ENCODE results near the gene CIP2A.

The CIP2A gene

DNA sequence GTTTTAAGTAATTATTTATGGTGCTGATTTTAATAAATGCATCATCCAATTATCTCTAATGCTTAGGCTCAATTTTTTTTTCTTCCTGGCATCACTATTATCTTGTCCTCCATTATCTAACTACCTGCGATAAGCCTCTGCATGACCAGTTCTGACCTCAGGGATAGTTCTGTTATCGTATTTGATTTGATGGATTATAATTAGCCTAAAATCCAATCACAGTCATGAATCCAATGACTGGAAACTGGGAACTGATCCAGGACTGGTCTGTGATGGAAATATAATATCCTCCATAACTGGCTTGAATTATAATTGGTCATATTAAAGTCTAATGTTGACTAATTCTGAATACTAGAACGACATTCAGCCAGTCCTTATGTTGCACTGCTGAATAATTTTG lies 80.0 kb downstream of the CIP2A start:
- no peak for DNase-seq

DNA sequence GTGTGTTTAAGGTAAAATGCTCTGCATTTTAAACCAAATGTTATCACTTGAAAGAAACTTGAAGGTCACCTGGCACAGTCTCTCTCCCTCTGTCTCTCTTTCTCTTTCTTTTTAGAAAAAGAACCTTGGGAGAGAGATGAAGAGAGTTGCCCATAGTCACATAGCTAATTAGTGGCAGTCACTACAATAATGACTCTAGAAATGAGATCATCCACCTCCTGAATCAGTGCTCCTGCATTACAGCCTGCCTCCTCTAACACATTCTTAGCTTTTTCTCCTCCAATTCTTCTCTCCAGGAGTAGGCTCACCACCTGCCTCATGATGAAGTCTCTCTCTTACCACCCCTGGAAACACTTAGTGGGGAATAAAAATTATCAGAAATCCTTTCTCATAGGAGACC lies 81.3 kb downstream of the CIP2A start:
- no peak for DNase-seq

DNA sequence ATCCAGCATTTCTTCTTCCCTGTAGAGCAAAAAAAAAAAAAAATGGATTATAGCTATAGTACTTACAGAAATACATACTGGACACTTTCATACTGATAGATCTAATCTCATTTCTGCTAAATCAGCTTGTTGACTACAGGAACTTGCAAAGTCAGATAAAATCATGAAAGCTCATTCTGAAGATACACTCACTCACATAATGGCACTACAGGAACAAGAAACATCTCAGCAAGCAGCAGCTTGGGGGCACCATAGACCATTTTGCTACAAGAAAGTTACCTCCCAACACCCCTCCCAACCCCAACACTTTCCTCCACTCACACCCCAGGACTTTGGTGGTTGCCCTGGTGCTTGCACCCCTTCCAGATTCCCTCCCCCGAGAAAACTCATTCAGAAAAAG lies 83.4 kb downstream of the CIP2A start:
- DNase-seq, result no peak

DNA sequence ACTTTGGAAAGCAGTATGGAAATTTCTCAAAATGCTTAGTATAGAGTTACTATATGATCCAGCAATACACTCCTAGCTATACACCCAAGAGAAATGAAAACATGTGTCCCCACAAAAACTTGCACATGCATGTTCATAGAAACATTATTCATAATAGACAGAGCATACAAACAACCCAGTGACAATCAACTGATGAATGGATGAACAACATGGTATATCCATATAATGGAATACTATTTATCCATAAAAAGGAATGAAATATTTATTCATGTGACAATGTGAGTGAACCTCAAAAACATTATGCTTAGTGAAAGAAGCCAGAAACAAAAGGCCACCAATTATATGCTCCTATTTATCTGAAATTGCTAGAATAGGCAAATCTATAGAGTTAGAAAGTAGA lies 85.5 kb downstream of the CIP2A start:
- no peak for DNase-seq

DNA sequence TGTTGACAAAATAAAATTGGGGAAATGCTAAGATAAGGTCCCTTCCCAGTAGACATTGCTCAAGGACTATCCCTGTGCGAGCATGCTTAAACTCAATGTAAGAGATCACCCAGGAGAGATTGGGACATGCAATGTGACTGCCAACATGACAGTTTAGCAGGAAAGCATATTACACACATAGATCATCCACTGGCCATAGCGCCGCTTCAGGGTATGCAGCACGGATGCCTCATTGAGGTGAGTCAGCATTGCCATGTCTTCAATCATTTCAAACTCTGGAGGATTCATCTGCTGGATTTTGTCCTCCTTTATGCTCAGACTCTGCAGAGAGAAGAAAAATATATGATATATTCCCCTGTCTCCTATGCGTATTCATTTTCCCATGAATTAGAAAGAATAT lies 87.7 kb downstream of the CIP2A start:
- no peak for DNase-seq

DNA sequence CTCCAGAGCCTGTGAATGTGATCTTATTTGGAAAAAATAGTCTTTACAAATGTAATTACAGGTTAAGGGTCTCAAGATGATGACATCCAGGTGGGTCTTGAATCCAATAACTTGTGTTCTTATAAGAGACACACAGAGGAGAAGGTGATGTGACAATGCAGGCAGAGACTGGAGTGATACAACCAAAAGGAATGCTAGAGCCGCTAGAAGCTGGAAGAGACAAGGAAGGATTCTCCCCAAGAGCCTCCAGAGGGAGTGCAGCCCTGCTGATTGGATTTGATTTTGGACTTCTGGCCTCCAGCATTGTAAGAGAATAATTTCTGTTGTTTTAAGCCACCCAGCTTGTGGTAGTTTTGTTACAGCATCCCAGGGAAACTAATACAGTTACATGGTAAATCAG lies 88.5 kb downstream of the CIP2A start:
- DNase-seq, result no peak
